Smooth muscle cell (in vitro differentiated cells): Measurements from ENCODE around the gene ANKMY1. TPM values are rescaled to one million over a fixed set of nuclear protein-coding genes. Genes with fewer than 3 reads are reported as not detected.

Experiments used
- DNase-seq: peaks from one replicate; lab custom pipeline; 2025; ENCODE audit not compliant: unreplicated experiment; lab: John Stamatoyannopoulos, UW
- H2AFZ ChIP-seq: fragments of 200-600 bp; sonication (generic); 2 replicates; pipeline ENCODE4 v1.6.0; 2016; ENCODE audit warnings: antibody characterized with exemption, low read depth, mild to moderate bottlenecking
- H3F3A ChIP-seq: fragments of 200-600 bp; sonication (generic); 2 replicates; pipeline ENCODE4 v1.6.0; 2017; ENCODE audit warnings: antibody characterized with exemption, low read depth
- H3K27ac ChIP-seq: fragments of 200-600 bp; sonication (generic); 2 replicates; pipeline ENCODE4 v1.5.1; 2016; ENCODE audit warnings: low read depth, mild to moderate bottlenecking
- H3K27me3 ChIP-seq: fragments of 200-600 bp; sonication (generic); 2 replicates; pipeline ENCODE4 v1.6.1; 2016; ENCODE audit warnings: low read depth, mild to moderate bottlenecking
- H3K36me3 ChIP-seq: fragments of 200-600 bp; sonication (generic); 2 replicates; pipeline ENCODE4 v1.5.1; 2016; ENCODE audit warnings: low read depth
- H3K4me1 ChIP-seq: fragments of 200-600 bp; sonication (generic); 2 replicates; pipeline ENCODE4 v1.5.1; 2016; ENCODE audit warnings: low read depth
- H3K4me2 ChIP-seq: fragments of 200-600 bp; sonication (generic); 2 replicates; pipeline ENCODE4 v1.6.0; 2016; ENCODE audit warnings: mild to moderate bottlenecking
- H3K4me3 ChIP-seq: fragments of 200-600 bp; sonication (generic); 2 replicates; pipeline ENCODE4 v1.5.1; 2016; ENCODE audit warnings: mild to moderate bottlenecking
- H3K79me2 ChIP-seq: fragments of 200-600 bp; sonication (generic); 2 replicates; pipeline ENCODE4 v1.6.0; 2016; ENCODE audit warnings: low read depth, mild to moderate bottlenecking
- H3K9ac ChIP-seq: fragments of 200-600 bp; sonication (generic); 2 replicates; pipeline ENCODE4 v1.6.0; 2016; ENCODE audit warnings: low read depth
- H3K9me3 ChIP-seq: fragments of 200-600 bp; sonication (generic); replicated peaks from 2 replicates; pipeline ENCODE4 v1.5.1; 2016; ENCODE audit warnings: low read depth
- H4K20me1 ChIP-seq: fragments of 200-600 bp; sonication (generic); 2 replicates; pipeline ENCODE4 v1.6.0; 2016; ENCODE audit warnings: low read depth
- WGBS: methylation state at CpG from one replicate; pipeline ENCODE4 v1.1.7; 2016; ENCODE audit warnings: low lambda C conversion rate; 5-methylcytosine and 5-hydroxymethylcytosine counted together
- polyA plus RNA-seq: library from polyadenylated mRNA; unstranded; fragments of >200 nt; fragmentation: Nextera tagmentation; extraction: Ambion mirVana; gene quantifications from 2 replicates; pipeline ENCODE4 v1.2.1, GENCODE V29; 2016
- total RNA-seq: library from RNA; depleted of rRNA; stranded (reverse); fragments of >200 nt; gene quantifications from 2 replicates; pipeline ENCODE4 v1.2.3, GENCODE V29; 2014
- TF ChIP-seq, protein P1 (sequence below): fragments of 200-600 bp; sonication (generic); IDR thresholded peaks from 2 replicates; pipeline ENCODE4 v1.5.1; 2017; ENCODE audit warnings: borderline replicate concordance, mild to moderate bottlenecking, antibody characterized with exemption; ENCODE audit not compliant: insufficient read depth, poor library complexity, severe bottlenecking

ANKMY1 gene
- total and polyA plus RNA-seq, 2 experiments from 2014 or later: 6.4 to 8.7 TPM

DNA sequence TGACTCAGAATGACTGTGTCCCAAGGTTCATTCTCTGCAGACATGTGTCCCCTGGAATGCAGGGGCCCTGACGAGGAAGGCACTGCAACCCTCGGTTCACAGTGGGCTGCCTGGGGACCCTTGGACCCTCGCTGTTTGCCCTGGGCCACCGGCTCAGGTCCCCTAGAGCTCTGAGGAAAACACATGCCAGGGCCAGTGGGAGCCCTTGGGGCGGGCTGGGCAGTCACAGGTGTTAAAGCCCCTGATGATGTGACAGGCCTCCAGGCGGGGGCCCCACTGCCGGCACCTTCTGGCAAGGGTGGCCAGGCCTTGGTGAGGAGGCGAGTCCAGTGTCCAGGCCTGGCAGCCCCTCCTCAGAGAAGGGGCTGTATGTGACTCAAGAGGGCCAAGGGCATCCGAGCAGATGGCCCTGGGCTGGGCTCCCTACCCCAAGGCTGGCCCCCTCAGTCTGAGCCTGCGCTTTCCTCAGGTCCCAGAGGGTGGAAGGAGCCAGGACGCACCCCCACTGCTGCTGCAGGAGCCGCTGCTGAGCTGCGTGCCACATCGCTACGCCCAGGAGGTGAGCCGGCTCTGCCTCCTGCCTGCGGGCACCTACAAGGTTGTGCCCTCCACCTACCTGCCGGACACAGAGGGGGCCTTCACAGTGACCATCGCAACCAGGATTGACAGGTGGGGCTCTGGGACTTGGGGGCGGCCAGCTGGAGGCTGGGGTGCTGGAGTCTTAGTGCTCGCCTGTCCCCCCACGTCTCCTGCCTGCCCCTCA is 39.8 kb upstream of the ANKMY1 start:
- DNase-seq: no peak
- Histone ChIP-seq H4K20me1 (peaks cover 27% of the 10 kb centered on the region), H3K79me2 (no peaks in the 10 kb centered on the region), H3K27me3 (no peaks in the 10 kb centered on the region), H3K4me1 (no peaks in the 10 kb centered on the region), H2AFZ (no peak overlapping the region), H3K4me2 (no peak overlapping the region), H3K9me3 (no peaks in the 10 kb centered on the region), H3F3A (no peaks in the 10 kb centered on the region), H3K27ac (no peak overlapping the region), H3K4me3 (no peak overlapping the region), H3K36me3 (no peaks in the 10 kb centered on the region), H3K9ac (no peak overlapping the region)
- 94% methylated on average over 22 of the region's 22 CpGs for WGBS
- TF ChIP-seq, protein P1, sequence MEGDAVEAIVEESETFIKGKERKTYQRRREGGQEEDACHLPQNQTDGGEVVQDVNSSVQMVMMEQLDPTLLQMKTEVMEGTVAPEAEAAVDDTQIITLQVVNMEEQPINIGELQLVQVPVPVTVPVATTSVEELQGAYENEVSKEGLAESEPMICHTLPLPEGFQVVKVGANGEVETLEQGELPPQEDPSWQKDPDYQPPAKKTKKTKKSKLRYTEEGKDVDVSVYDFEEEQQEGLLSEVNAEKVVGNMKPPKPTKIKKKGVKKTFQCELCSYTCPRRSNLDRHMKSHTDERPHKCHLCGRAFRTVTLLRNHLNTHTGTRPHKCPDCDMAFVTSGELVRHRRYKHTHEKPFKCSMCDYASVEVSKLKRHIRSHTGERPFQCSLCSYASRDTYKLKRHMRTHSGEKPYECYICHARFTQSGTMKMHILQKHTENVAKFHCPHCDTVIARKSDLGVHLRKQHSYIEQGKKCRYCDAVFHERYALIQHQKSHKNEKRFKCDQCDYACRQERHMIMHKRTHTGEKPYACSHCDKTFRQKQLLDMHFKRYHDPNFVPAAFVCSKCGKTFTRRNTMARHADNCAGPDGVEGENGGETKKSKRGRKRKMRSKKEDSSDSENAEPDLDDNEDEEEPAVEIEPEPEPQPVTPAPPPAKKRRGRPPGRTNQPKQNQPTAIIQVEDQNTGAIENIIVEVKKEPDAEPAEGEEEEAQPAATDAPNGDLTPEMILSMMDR: no peak

DNA sequence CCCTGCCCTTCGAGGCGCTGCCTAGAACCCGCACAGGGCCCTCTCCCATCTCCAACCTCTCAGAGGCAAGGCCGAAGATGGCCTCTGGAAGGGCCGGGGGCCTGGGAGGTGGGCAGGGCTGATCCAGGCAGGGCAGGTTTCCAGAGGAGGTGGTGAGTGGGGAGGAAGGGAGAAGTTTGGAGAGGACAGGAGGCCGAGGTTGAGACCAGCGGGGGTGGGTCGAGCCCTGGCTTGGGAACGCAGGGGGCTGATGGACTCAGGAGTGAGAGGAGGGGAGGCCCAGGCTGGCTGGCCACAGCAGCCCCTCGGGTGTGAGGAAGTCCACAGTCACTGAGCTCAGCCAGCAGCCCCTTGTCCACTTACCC is 39.2 kb upstream of the ANKMY1 start:
- Histone ChIP-seq H3K27me3 (no peaks in the 10 kb centered on the region), H3K9me3 (no peaks in the 10 kb centered on the region), H2AFZ (no peak overlapping the region), H3K9ac (no peak overlapping the region), H3K4me3 (no peak overlapping the region), H3K27ac (no peak overlapping the region), H3K79me2 (no peaks in the 10 kb centered on the region), H4K20me1 (peaks cover 30% of the 10 kb centered on the region), H3F3A (no peaks in the 10 kb centered on the region), H3K4me2 (no peak overlapping the region), H3K36me3 (no peaks in the 10 kb centered on the region), H3K4me1 (no peaks in the 10 kb centered on the region)
- TF ChIP-seq, protein P1: no peak
- DNase-seq: no peak
- 95% methylated on average over 10 of the region's 10 CpGs for WGBS

DNA sequence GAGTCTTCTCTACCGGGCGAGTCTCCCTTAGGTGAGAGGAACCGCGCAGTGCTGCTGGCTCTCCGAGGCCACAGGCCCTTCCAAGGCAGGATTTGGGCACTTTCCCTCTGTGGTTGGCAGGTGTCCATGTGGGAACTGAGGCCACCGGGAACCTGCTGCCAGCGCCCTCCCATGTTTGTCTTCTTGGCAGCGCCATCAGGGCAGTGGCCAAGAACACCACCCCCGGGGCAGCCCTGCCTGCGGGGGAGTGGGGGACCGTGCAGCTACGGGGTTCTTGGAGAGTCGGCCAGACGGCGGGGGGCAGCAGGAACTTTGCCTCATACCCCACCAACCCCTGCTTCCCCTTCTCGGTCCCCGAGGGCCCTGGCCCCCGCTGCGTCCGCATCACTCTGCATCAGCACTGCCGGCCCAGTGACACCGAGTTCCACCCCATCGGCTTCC is 38.7 kb upstream of the ANKMY1 start:
- Histone ChIP-seq H3K27ac (no peak overlapping the region), H3K4me2 (no peak overlapping the region), H2AFZ (no peak overlapping the region), H3K27me3 (no peaks in the 10 kb centered on the region), H3K4me1 (no peaks in the 10 kb centered on the region), H3K4me3 (no peak overlapping the region), H3K36me3 (no peaks in the 10 kb centered on the region), H4K20me1 (peaks cover 30% of the 10 kb centered on the region), H3F3A (no peaks in the 10 kb centered on the region), H3K9ac (no peak overlapping the region), H3K9me3 (no peaks in the 10 kb centered on the region), H3K79me2 (no peaks in the 10 kb centered on the region)
- DNase-seq: no peak
- WGBS: 96% methylated on average over 22 of the region's 23 CpGs
- TF ChIP-seq, protein P1: no peak

DNA sequence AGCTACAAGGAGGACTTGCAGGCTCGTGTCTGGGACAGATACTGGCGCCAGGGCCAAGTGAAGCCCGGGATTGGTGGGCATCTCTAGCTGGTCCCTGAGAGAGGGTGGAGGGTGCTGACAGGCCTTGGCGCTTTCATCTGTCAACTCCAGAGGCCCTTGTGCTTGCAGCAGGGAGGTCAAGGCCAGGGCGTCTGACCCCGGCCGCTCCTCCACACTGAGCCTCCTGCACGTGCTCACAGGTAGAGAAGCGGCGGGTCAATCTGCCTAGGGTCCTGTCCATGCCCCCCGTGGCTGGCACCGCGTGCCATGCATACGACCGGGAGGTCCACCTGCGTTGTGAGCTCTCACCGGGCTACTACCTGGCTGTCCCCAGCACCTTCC is 38.3 kb upstream of the ANKMY1 start:
- no peaks in the 10 kb centered on the region for H3K9me3 ChIP-seq
- H3F3A ChIP-seq: no peaks in the 10 kb centered on the region
- no peak overlapping the region for H3K4me3 ChIP-seq
- H3K4me1 ChIP-seq: no peaks in the 10 kb centered on the region
- peaks cover 34% of the 10 kb centered on the region for H4K20me1 ChIP-seq
- no peaks in the 10 kb centered on the region for H3K36me3 ChIP-seq
- 99% methylated on average over 17 of the region's 17 CpGs for WGBS
- no peak for DNase-seq
- H2AFZ ChIP-seq: no peak overlapping the region
- H3K27me3 ChIP-seq: no peaks in the 10 kb centered on the region
- no peaks in the 10 kb centered on the region for H3K79me2 ChIP-seq
- no peak overlapping the region for H3K9ac ChIP-seq
- no peak overlapping the region for H3K27ac ChIP-seq
- no peak overlapping the region for H3K4me2 ChIP-seq
- TF ChIP-seq, protein P1: no peak
